HG03460 (cell line): Measurements from ENCODE around the gene AKR1B15.
"Not testable (repeated sequence)": the region's sequence is repeated elsewhere in the genome, so short reads cannot be mapped to it uniquely, and the experiment has no call there.

Experiments
- ATAC-seq: cut with Tn5 transposase; IDR thresholded peaks from one replicate; pipeline ENCODE4 v1.9.1; 2021; ENCODE audit not compliant: unreplicated experiment

Gene AKR1B15

DNA sequence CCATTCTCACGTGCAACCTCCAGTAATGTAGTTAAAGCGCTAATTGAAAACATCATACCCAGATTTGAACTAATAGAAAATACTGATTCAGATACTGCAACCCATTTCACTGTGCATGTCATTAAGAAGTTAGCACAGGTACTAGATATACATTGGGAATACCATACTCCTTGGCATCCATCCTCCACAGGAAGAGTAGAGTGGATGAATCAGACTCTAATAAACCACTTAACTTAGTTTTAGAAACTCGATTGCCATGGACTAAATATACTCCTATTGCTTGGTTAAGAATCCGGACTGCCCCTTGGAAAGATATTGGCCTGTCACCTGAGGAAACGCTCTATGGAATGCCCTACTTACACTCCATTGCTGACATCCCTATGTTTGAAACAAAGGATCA, 9.5 kb downstream of the AKR1B15 start:
- no peak for ATAC-seq

GRCh38 chr7:134561616-134562015, 12.7 kb downstream of the AKR1B15 start:
- not testable (repeated sequence) for ATAC-seq

- ATAC-seq = no peak
Observed at GRCh38 chr7:134562136-134562535, 13.2 kb downstream of the AKR1B15 start.

DNA sequence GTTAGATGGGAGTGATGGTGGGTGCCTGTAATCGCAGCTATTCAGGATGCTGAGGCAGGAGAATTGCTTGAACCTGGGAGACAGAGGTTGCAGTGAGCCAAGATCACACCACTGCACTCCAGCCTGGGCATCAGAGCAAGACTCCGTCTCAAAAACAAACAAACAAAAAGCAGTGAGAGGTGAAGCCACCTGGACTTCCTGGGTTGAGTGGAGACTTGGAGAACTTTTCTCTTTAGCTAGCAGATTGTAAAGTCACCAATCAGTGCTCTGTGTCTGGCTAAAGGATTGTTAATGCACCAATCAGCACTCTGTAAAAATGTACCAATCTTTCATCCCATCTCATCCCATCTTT, 14.5 kb downstream of the AKR1B15 start:
- ATAC-seq = not testable (repeated sequence)

DNA sequence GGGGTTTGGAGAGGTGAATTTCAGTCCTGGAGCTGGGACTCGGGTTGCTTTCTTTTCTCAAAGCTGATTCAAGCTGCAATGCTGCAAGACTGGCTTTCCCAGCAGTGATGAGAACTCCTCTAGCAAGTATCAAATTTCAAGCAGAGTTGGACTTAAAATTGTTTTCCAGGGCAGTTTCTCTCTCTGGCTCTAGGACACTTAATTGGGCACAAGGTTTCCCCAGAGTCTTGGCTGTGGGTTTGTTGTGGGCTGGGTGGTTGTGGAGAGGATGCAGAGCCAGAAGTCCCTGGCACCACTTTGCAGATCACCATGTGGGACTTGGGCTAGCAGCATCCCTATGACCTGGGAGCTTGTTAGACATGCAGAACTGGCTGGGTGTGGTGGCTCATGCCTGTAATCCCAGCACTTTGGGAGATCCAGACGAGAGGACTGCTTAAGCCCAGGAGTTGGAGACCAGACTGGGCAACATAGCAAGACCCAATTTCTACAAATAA, 16.8 kb downstream of the AKR1B15 start:
- no peak for ATAC-seq

- ATAC-seq = no peak
Observed at GRCh38 chr7:134567368-134567767, 18.5 kb downstream of the AKR1B15 start.

- not testable (repeated sequence) for ATAC-seq
Observed at GRCh38 chr7:134569962-134570361, 21.1 kb downstream of the AKR1B15 start.

DNA sequence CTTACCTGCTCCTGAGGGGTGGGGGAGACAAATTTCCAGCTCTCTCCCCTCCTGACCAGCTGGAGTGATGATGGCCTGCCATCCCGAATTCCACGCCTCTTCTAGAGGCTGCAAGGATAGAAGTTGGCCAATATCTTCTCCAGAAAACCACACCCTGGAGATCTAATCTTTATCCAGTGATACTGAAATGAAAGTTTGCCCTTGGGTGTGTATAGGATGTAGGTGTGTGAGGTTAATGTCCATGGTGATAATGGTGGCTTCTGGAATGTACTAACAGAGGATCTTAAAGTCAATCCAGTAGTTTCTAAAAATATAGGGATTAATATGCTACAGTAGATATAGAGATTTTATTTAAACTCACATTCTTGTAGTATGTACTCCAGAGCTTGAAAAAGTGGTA, 22.2 kb downstream of the AKR1B15 start:
- ATAC-seq = no peak

DNA sequence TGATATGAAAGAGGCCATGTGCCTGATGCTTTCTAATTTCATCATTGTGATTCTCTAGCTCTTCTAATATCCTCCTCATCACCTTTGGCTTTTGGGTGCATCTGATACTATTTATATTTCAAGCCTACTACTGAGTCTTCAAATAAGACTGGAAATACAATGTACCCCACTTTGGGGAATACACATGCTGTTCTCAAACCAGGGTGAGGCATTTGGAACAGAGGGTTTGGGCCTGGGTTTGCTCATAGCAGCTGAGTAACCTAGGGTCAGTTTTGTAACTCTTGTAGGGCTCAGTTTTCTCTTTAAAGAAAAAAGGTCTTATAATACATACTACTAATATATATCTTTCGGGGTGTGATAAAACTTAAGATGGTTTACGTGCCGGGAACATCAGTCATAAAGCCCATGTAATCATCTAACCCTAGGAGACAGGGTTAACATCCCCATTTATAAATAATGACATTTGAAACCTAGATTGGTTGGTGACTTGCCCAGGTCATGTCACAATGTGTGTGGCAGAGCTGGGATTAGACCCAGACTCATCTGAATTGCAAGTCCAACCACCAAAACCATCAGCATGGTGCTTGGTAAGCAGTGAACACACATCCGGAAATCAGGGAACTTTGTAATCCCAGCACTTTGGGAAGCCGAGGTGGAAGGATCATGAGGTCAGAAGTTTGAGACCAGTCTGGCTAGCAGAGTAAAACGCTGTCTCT, 23.0 kb downstream of the AKR1B15 start:
- no peak for ATAC-seq

DNA sequence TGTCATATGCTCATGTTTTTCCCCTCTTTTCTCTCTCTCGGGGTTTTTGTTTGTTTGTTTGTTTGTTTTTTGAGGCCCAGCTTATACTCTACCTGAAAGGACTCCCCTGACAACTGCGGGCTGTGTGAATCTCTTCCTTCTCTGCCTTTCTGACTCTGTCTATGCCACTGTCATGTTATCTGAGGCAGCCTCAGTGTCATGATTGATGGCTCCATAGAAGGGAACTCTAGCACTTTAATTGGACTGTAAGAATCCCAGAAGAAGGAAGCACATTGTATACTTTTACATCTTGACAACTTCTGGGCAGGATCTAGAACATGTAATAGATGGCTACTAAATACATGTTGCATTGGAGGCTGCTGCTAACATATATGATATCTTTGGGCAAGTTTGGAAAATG, 25.4 kb downstream of the AKR1B15 start:
- ATAC-seq = no peak

GRCh38 chr7:134584290-134584689, 35.4 kb downstream of the AKR1B15 start:
- no peak for ATAC-seq

DNA sequence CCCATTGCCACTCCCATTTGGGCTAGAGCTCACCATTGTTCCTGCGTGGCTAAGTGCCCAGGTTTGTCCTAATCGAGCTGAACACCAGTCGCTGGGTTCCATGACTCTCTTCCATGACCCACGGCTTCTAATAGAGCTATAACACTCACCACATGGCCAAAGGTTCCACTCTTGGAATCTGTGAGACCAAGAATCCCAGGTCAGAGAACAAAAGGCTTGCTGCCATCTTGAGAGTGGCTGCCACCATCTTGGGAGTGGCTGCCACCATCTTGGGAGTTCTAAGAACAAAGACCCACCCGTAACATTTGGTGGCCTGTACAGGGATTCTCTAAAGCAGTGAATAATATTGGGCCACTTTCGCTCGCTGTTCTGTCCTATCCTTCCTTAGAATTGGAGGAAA, 37.0 kb downstream of the AKR1B15 start:
- no peak for ATAC-seq

DNA sequence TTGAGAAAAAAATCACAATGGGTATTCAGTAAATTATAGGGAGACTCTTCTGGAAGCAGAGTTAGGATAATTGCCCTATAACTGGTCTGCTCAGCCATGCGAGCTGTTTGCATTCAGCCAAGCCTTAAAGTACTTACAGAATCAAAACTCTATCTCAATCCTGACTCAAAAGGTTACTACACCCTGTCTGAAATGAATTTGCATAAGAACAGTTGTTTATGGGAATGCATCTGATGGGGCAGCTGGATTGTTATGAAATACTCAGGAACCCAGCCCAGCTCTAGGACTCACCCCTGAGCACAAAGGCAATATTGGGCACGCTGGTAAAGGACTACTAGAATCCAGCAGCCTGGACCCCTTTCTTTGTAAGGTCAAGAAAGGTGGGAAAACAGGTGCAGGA, 38.8 kb downstream of the AKR1B15 start:
- ATAC-seq = no peak

DNA sequence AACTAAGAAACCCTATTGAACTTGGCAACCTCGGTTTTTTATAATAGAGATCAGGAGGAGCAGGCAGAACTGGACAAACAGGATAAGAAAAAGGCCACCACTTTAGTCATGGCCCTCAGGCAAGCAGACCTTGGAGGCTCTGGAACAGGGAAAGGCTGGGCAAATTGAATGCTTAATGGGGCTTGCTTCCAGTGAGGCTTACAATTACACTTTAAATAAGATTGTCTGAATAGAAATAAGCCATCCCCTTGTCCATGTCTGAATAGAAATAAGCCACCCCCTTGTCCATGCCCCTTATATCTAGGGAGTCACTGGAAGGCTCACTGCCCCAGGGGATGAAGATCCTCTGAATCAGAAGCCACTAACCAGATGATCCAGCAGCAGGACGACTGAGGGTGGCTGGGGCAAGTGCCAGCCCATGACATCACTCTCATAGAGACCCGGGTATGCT, 40.6 kb downstream of the AKR1B15 start:
- ATAC-seq = no peak

GRCh38 chr7:134593530-134594392, 44.9 kb downstream of the AKR1B15 start:
- ATAC-seq = no peak

DNA sequence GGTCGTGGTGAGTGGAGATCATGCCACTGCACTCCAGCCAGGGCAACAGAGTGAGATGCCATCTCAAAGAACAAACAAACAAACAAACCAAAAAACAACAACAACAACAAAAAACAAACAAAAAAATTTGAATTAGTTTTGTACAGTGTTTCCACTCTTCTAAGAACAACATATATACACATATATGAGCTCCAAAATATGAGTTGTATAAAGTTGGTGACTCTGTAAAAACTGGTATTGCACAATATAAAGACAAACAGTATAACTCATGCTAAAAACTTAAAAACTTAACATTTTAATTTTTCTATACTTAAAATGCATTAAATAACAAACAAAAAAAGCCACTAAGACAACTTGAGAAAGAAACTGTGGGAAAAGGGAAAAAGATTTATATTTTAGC, 46.0 kb downstream of the AKR1B15 start:
- no peak for ATAC-seq

- ATAC-seq = no peak
Observed at GRCh38 chr7:134599371-134599770, 50.5 kb downstream of the AKR1B15 start.

GRCh38 chr7:134601459-134601858, 52.5 kb downstream of the AKR1B15 start:
- no peak for ATAC-seq

GRCh38 chr7:134602881-134603451, 54.1 kb downstream of the AKR1B15 start:
- no peak for ATAC-seq

DNA sequence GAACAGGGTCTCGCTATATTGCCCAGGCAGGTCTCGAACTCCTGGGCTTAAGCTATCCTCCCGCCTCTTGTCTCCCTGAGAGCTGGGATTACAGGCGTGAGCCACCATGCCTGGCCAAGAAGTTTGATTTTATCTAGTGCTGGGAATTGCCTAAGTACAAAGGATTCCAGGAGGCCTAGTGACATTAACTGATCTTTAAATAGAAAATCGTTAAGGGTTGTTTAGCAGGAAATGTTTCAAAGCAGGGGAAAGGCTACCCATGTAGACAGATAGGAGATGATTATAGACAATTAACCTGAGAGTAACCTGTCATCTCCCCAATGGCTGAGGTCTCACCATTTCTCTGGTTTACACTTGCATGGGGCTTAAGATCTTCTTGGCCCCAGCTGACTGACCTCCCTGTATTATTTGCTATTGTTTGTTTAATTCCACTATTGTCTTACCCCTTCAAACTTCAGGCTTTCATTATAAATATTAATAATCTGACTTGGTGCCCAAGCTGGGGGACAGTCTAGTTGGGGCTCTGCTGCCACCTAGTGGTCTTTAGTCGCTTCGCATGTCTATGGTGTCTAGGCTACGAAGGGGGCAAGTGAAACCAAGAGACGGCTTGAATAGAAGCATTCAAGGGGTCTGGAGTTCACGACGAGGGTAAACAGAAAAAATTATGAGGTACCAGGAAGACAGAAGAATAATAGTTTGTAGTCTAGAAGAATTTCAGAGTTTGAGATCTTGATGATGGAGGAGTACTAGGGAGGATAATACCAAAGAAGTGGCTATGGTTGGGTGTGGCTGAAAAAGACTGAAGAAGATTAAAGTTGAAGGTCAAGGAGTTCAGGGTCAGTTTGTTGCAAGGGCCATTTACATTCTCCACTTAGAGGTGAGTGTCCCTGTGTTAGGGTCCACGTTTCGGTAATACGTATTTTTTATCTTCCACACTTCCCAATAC, 57.3 kb downstream of the AKR1B15 start:
- peak; percentile 90 for ATAC-seq
